Mesendoderm (in vitro differentiated cells): Measurements from ENCODE around the gene RNASE7.

ENCODE experiments used
- DNase-seq: peaks from one replicate; pipeline ENCODE4 v3.0.0; 2013
- H2AK5ac ChIP-seq: 2 replicates; pipeline ENCODE4 v1.6.1; 2013; ENCODE audit warnings: low read length, inconsistent platforms
- H2BK120ac ChIP-seq: 2 replicates; pipeline ENCODE4 v1.6.1; 2013; ENCODE audit warnings: low read depth, mild to moderate bottlenecking, low read length, moderate library complexity, mixed read lengths
- H2BK15ac ChIP-seq: replicated peaks from 2 replicates; pipeline ENCODE4 v1.6.1; 2013; ENCODE audit warnings: low read depth, mild to moderate bottlenecking, moderate library complexity
- H2BK5ac ChIP-seq: 2 replicates; pipeline ENCODE4 v1.6.1; 2013; ENCODE audit warnings: low read length, inconsistent platforms
- H3K18ac ChIP-seq: 2 replicates; pipeline ENCODE4 v1.6.1; 2013; ENCODE audit warnings: mild to moderate bottlenecking, low read length, mixed read lengths
- H3K23ac ChIP-seq: one replicate; pipeline ENCODE4 v1.6.1; 2013; ENCODE audit warnings: low read length
- H3K27ac ChIP-seq: 2 replicates; pipeline ENCODE4 v1.5.1; 2013; ENCODE audit warnings: low read depth, mild to moderate bottlenecking, inconsistent platforms, low read length, moderate library complexity
- H3K27me3 ChIP-seq: 2 replicates; pipeline ENCODE4 v1.6.1; 2013; ENCODE audit warnings: low read length, control low read depth, mild to moderate bottlenecking, inconsistent platforms; ENCODE audit not compliant: insufficient read depth, poor library complexity
- H3K36me3 ChIP-seq: 2 replicates; pipeline ENCODE4 v1.6.1; 2013; ENCODE audit warnings: low read length, inconsistent platforms; ENCODE audit not compliant: control insufficient read depth, insufficient read depth
- H3K4ac ChIP-seq: one replicate; pipeline ENCODE4 v1.6.1; 2013; ENCODE audit warnings: low read depth, mild to moderate bottlenecking, low read length, moderate library complexity
- H3K4me1 ChIP-seq: 2 replicates; pipeline ENCODE4 v1.6.1; 2013; ENCODE audit warnings: low read depth, low read length, inconsistent platforms; ENCODE audit not compliant: control insufficient read depth
- H3K4me2 ChIP-seq: 2 replicates; pipeline ENCODE4 v1.6.1; 2013; ENCODE audit warnings: low read length
- H3K4me3 ChIP-seq: 2 replicates; pipeline ENCODE4 v1.5.1; 2013; ENCODE audit warnings: mild to moderate bottlenecking, low read length
- H3K56ac ChIP-seq: one replicate; pipeline ENCODE4 v1.6.1; 2013; ENCODE audit warnings: low read length
- H3K79me1 ChIP-seq: 2 replicates; pipeline ENCODE4 v1.6.1; 2013; ENCODE audit warnings: low read length, inconsistent platforms
- H3K79me2 ChIP-seq: 2 replicates; pipeline ENCODE4 v1.6.1; 2013; ENCODE audit warnings: mild to moderate bottlenecking, low read length; ENCODE audit not compliant: control insufficient read depth, insufficient read depth
- H3K9ac ChIP-seq: 2 replicates; pipeline ENCODE4 v1.6.1; 2013; ENCODE audit warnings: low read length, inconsistent platforms
- H4K5ac ChIP-seq: one replicate; pipeline ENCODE4 v1.6.1; 2013; ENCODE audit warnings: low read length
- H4K8ac ChIP-seq: one replicate; pipeline ENCODE4 v1.6.1; 2013; ENCODE audit warnings: low read depth, mild to moderate bottlenecking, control low read depth, low read length, moderate library complexity
- WGBS: extraction: QIAGEN DNeasy Blood & Tissue Kit; methylation state at CpG from one replicate; pipeline ENCODE4 v1.1.7; 2013; ENCODE audit warnings: low lambda C conversion rate, missing lambda C conversion rate; ENCODE audit not compliant: insufficient coverage; ENCODE audit errors: extremely low coverage; 5-methylcytosine and 5-hydroxymethylcytosine counted together

The RNASE7 gene

DNA sequence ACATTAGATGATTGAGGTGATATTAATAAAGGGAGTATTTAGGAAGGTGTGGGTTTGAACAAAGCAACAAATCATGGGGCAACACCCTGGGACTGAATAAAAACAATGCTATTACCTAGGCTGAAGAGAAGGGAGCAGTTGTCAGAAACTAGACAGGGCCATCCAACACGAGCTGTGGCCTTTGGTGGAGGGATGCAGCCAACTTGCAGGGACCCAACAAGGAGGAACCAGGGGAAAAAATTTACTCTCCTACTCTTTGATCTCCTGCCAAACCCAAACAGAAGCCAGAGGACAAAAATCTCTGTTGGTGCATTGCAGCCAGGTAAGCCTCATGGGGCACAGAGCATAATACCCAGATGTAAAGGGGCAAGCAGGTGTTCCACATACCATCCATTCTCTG lies 31.0 kb upstream of the RNASE7 start:
- no peak for DNase-seq
- H3K18ac ChIP-seq: no peak overlapping the region
- H3K36me3 ChIP-seq: no peaks in the 10 kb centered on the region
- no peak overlapping the region for H4K8ac ChIP-seq
- peaks cover 2% of the 10 kb centered on the region for H3K4me1 ChIP-seq
- H3K79me2 ChIP-seq: no peaks in the 10 kb centered on the region
- no peak overlapping the region for H3K23ac ChIP-seq
- H3K56ac ChIP-seq: no peak overlapping the region
- H3K9ac ChIP-seq: no peak overlapping the region
- H3K79me1 ChIP-seq: no peaks in the 10 kb centered on the region
- no peak overlapping the region for H3K27ac ChIP-seq
- no peak overlapping the region for H2BK5ac ChIP-seq
- no peak overlapping the region for H2BK120ac ChIP-seq
- no peak overlapping the region for H4K5ac ChIP-seq
- H3K27me3 ChIP-seq: no peaks in the 10 kb centered on the region
- no peak overlapping the region for H3K4ac ChIP-seq
- no peak overlapping the region for H3K4me3 ChIP-seq
- no peak overlapping the region for H3K4me2 ChIP-seq
- no peak overlapping the region for H2AK5ac ChIP-seq
- no CpG with 5 or more reads among the region's 1 CpG for WGBS
- no peak overlapping the region for H2BK15ac ChIP-seq

DNA sequence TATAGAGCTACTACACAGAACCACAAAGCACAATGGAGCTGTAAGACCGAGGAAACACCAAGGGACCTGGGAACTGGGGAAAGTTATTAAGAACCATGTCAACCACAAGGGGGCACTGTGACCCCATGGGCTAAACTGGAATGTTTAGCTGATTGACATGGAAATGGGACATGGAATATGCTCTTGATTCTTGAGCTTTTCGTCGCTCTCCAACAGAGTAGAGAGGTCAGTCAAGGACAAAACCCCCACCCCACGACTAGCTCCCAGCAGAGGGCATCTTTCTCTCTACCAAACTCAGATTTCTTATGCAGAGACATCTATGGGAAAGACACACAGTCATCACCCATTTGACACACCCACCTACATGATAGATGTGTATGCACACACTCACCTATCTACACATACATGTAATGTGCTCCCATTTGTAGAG lies 27.4 kb upstream of the RNASE7 start:
- WGBS: no CpG with 5 or more reads among the region's 4 CpGs
- Histone ChIP-seq H2BK120ac (no peak overlapping the region), H3K79me1 (no peaks in the 10 kb centered on the region), H3K27me3 (no peaks in the 10 kb centered on the region), H3K27ac (no peak overlapping the region), H3K4ac (no peak overlapping the region), H3K23ac (no peak overlapping the region), H3K56ac (peak overlapping the region; percentile 53), H3K4me1 (peaks cover 2% of the 10 kb centered on the region), H3K79me2 (no peaks in the 10 kb centered on the region), H3K4me3 (no peak overlapping the region), H2BK15ac (no peak overlapping the region), H3K18ac (no peak overlapping the region), H2BK5ac (no peak overlapping the region), H3K9ac (no peak overlapping the region), H3K36me3 (no peaks in the 10 kb centered on the region), H4K8ac (no peak overlapping the region), H3K4me2 (no peak overlapping the region), H4K5ac (no peak overlapping the region), H2AK5ac (no peak overlapping the region)
- DNase-seq: peak; percentile 94

DNA sequence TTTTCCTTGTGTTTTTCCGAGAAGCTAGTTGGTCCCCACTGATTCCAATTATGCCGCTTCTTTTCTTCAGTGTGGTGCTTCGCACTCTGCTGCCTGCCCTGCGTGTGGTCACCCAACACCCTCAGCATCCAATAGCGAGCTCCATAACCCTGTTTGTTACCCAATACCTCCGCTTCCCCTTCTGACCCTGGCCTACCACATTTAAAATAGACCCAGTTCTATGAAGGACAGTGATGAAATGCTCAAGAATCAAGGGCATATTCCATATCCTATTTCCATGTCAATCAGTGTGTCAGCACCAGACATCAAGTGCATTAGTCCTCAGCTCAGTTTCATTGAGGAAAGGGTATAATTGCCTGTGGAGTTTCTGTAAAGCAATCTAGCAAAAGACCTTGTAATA lies 26.9 kb upstream of the RNASE7 start:
- no peak overlapping the region for H2AK5ac ChIP-seq
- H3K56ac ChIP-seq: no peak overlapping the region
- H3K18ac ChIP-seq: no peak overlapping the region
- no peaks in the 10 kb centered on the region for H3K79me2 ChIP-seq
- H2BK120ac ChIP-seq: no peak overlapping the region
- no peak overlapping the region for H4K5ac ChIP-seq
- no peaks in the 10 kb centered on the region for H3K79me1 ChIP-seq
- no peak for DNase-seq
- peaks cover 2% of the 10 kb centered on the region for H3K4me1 ChIP-seq
- no peak overlapping the region for H3K4me2 ChIP-seq
- no peak overlapping the region for H3K4me3 ChIP-seq
- H3K27ac ChIP-seq: no peak overlapping the region
- no peak overlapping the region for H2BK5ac ChIP-seq
- no peaks in the 10 kb centered on the region for H3K27me3 ChIP-seq
- H3K23ac ChIP-seq: no peak overlapping the region
- no peak overlapping the region for H4K8ac ChIP-seq
- no CpG with 5 or more reads among the region's 6 CpGs for WGBS
- H3K9ac ChIP-seq: no peak overlapping the region
- H2BK15ac ChIP-seq: no peak overlapping the region
- no peaks in the 10 kb centered on the region for H3K36me3 ChIP-seq
- H3K4ac ChIP-seq: no peak overlapping the region

DNA sequence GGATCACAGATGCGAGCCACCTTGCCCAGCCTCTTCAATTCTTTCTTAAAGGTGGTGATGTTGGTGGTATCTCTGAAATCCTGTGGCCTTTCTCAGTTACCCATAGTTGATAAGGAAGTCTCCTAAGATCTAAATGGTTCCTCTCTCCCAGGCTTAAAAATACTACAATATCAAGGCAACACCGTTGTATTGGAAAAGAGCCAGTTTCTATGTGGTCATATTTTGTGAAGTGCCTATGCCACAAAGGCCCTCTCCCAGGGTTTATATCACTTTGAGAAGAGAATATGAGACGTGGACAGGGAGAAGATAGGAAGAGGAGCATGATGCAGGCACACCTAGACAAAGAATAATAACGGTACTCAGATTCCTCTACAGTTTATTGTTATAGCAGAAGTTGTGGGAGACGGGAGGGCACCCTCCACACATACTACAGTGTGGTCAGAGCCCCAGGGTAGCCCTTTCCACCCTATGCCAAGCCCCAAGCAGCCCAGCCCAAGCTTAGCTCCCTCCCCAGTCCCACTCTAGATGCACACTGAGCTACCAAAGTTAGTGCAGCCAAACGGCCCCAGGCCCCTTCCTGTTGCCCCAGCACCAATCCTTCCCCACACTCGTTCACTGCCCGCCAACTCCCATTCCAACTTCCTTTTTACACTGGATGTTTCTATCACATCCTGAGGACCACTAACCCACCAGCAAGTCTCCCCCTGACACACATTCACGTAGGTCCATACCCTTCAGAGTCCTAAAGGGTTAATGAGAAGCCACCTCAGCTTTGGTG lies 25.6 kb upstream of the RNASE7 start:
- Histone ChIP-seq H3K27me3 (no peaks in the 10 kb centered on the region), H4K5ac (no peak overlapping the region), H3K4ac (no peak overlapping the region), H3K56ac (no peak overlapping the region), H2AK5ac (no peak overlapping the region), H3K4me1 (peaks cover 2% of the 10 kb centered on the region), H3K36me3 (no peaks in the 10 kb centered on the region), H3K9ac (no peak overlapping the region), H4K8ac (no peak overlapping the region), H2BK5ac (no peak overlapping the region), H3K27ac (no peak overlapping the region), H3K4me2 (no peak overlapping the region), H3K18ac (no peak overlapping the region), H2BK120ac (no peak overlapping the region), H3K79me2 (no peaks in the 10 kb centered on the region), H3K79me1 (no peaks in the 10 kb centered on the region), H2BK15ac (no peak overlapping the region), H3K23ac (no peak overlapping the region), H3K4me3 (no peak overlapping the region)
- WGBS: no CpG with 5 or more reads among the region's 9 CpGs
- no peak for DNase-seq

GRCh38 chr14:21017528-21018245 lies 24.5 kb upstream of the RNASE7 start:
- no peak overlapping the region for H3K4me2 ChIP-seq
- no peaks in the 10 kb centered on the region for H3K27me3 ChIP-seq
- H2BK120ac ChIP-seq: no peak overlapping the region

More at GRCh38 chr14:21017528-21018245, 24.5 kb upstream of the RNASE7 start:
- Histone ChIP-seq H3K4ac (no peak overlapping the region), H3K18ac (no peak overlapping the region), H2BK5ac (no peak overlapping the region), H2BK15ac (no peak overlapping the region), H3K4me3 (no peak overlapping the region), H3K23ac (no peak overlapping the region), H3K4me1 (peaks cover 2% of the 10 kb centered on the region), H3K27ac (no peak overlapping the region), H3K79me2 (no peaks in the 10 kb centered on the region), H4K5ac (no peak overlapping the region), H3K36me3 (no peaks in the 10 kb centered on the region), H3K79me1 (no peaks in the 10 kb centered on the region), H2AK5ac (no peak overlapping the region), H3K9ac (no peak overlapping the region), H4K8ac (no peak overlapping the region), H3K56ac (no peak overlapping the region)
- WGBS: no CpG with 5 or more reads among the region's 28 CpGs
- DNase-seq: no peak
